HCT116 (cell line): ENCODE results near the gene GJD2. TPM values are rescaled to one million over a fixed set of nuclear protein-coding genes. Genes with fewer than 3 reads are reported as not detected.

Source experiments
- ATAC-seq: fragments of 200-7000 bp; cut with Tn5 transposase; 2 replicates; pipeline ENCODE4 v1.9.1; 2020; ENCODE audit warnings: mild to moderate bottlenecking, moderate library complexity
- Bru-seq: library from RNA; stranded (reverse); fragments of 400-500 nt; gene quantifications from one replicate; lab custom pipeline; 2021; lab: Mats Ljungman, UMichigan
- BruChase-seq, 2 experiments: library from RNA; stranded (reverse); fragments of 400-500 nt; gene quantifications; one replicate each; lab custom pipeline; 2021; lab: Mats Ljungman, UMichigan
- BruUV-seq: library from RNA; stranded (reverse); fragments of 400-500 nt; replicated peaks from 2 replicates; lab custom pipeline; 2021; lab: Mats Ljungman, UMichigan
- CTCF ChIA-PET: fragments of 300-600 bp; sonication (Branson Sonifier 250); formaldehyde crosslinking; loops from one replicate; lab custom pipeline; 2021; ENCODE audit warnings: antibody characterized with exemption; lab: Charles Lee
- POLR2A ChIA-PET: fragments of 300-600, 350-600 bp; sonication (Branson Sonifier 250); formaldehyde crosslinking; loops from one replicate; lab custom pipeline; 2021; ENCODE audit warnings: antibody characterized with exemption; lab: Charles Lee
- RAD21 ChIA-PET, 2 experiments: fragments of 300-600 bp; sonication (Branson Sonifier 250); formaldehyde crosslinking; loops; one replicate each; lab custom pipeline; 2023; ENCODE audit warnings: low total read pairs in 2 of 2; ENCODE audit not compliant: uncharacterized antibody in 2 of 2, unreplicated experiment in 2 of 2, low non-redundant PET in 1 of 2; lab: Charles Lee
- DNase-seq: peaks from one replicate; pipeline ENCODE4 v3.0.0-alpha.2; 2010; ENCODE audit warnings: low read depth, low spot score
- H2AFZ ChIP-seq: fragments of 200-600 bp; shearing (Covaris generic), sonication (generic); 2 replicates; pipeline ENCODE4 v1.6.1; 2017; ENCODE audit warnings: low read depth, mixed run types, mixed read lengths, antibody characterized with exemption, low read length; ENCODE audit not compliant: poor library complexity, severe bottlenecking
- H3K27ac ChIP-seq: 2 replicates; pipeline ENCODE4 v1.5.1; 2012; ENCODE audit warnings: low read depth, low read length
- H3K27me3 ChIP-seq: fragments of 200-600 bp; sonication (generic); 2 replicates; pipeline ENCODE4 v1.6.1; 2016; ENCODE audit warnings: mixed run types, low read length, mixed read lengths; ENCODE audit not compliant: insufficient read depth
- H3K36me3 ChIP-seq, 2 experiments: fragments of 200-500 bp in 1 of 2; fragments of 200-600 bp in 1 of 2; sonication (Bioruptor generic) in 1 of 2; sonication (generic) in 1 of 2; 2 replicates each; pipeline versions ENCODE4 v1.5.1 to v1.6.1; 2014 to 2016; ENCODE audit warnings: low read length in 2 of 2, inconsistent platforms in 1 of 2, mixed read lengths in 1 of 2, mixed run types in 1 of 2; ENCODE audit not compliant: insufficient read depth in 2 of 2, control insufficient read depth in 1 of 2
- H3K4me1 ChIP-seq, 2 experiments: fragments of 200-600 bp in 1 of 2; sonication (generic) in 1 of 2; 2 replicates each; pipeline versions ENCODE4 v1.5.1 to v1.6.1; 2012 to 2017; ENCODE audit warnings: low read length in 2 of 2, inconsistent platforms in 1 of 2, mild to moderate bottlenecking in 1 of 2, mixed read lengths in 1 of 2, mixed run types in 1 of 2, moderate library complexity in 1 of 2; ENCODE audit not compliant: insufficient read depth in 2 of 2, control insufficient read depth in 1 of 2
- H3K4me2 ChIP-seq: fragments of 200-600 bp; sonication (generic); 2 replicates; pipeline ENCODE4 v1.6.1; 2017; ENCODE audit warnings: mixed run types, low read length, mixed read lengths
- H3K4me3 ChIP-seq, 2 experiments: fragments of 200-600 bp in 1 of 2; sonication (generic) in 1 of 2; replicated peaks in 1 of 2; 2 replicates each; pipeline ENCODE4 v1.5.1; 2011 to 2016; ENCODE audit warnings: low read length in 2 of 2, control low read depth in 1 of 2, low read depth in 1 of 2, mild to moderate bottlenecking in 1 of 2, mixed read lengths in 1 of 2, mixed run types in 1 of 2
- H3K79me2 ChIP-seq: fragments of 200-600 bp; sonication (generic); 2 replicates; pipeline ENCODE4 v1.6.1; 2017; ENCODE audit warnings: mild to moderate bottlenecking, mixed run types, low read length, moderate library complexity, mixed read lengths; ENCODE audit not compliant: insufficient read depth
- H3K9ac ChIP-seq: fragments of 200-600 bp; sonication (generic); 2 replicates; pipeline ENCODE4 v1.6.1; 2016; ENCODE audit warnings: low read length, mixed read lengths
- H3K9me2 ChIP-seq: fragments of 200-600 bp; sonication (generic), shearing (Covaris generic); 2 replicates; pipeline ENCODE4 v1.6.1; 2017; ENCODE audit warnings: mixed run types, mild to moderate bottlenecking, moderate library complexity; ENCODE audit not compliant: insufficient read depth
- H3K9me3 ChIP-seq, 2 experiments: fragments of 200-500 bp in 1 of 2; fragments of 200-600 bp in 1 of 2; sonication (Bioruptor generic) in 1 of 2; sonication (generic) in 1 of 2; 2 replicates each; pipeline ENCODE4 v1.6.1; 2014 to 2017; ENCODE audit warnings: low read length in 2 of 2, mixed read lengths in 2 of 2, inconsistent platforms in 1 of 2, low read depth in 1 of 2, mild to moderate bottlenecking in 1 of 2, mixed run types in 1 of 2, moderate library complexity in 1 of 2; ENCODE audit not compliant: control insufficient read depth in 1 of 2, insufficient read depth in 1 of 2
- H4K20me1 ChIP-seq: fragments of 200-600 bp; sonication (generic), shearing (Covaris generic); 2 replicates; pipeline ENCODE4 v1.6.1; 2017; ENCODE audit warnings: mixed run types, mild to moderate bottlenecking, moderate library complexity; ENCODE audit not compliant: insufficient read depth
- CEBPB ChIP-seq: IDR thresholded peaks from 2 replicates; pipeline ENCODE4 v1.6.1; 2012; ENCODE audit warnings: low read depth
- CTCF ChIP-seq, 3 experiments: fragments of 200-600 bp in 1 of 3; sonication (generic) in 1 of 3; IDR thresholded peaks in 2 of 3; conservative IDR thresholded peaks in 1 of 3; 2 replicates each; pipeline ENCODE4 v1.5.1; 2012 to 2017; ENCODE audit warnings: low read depth in 2 of 3, low read length in 2 of 3, antibody characterized with exemption in 1 of 3, borderline replicate concordance in 1 of 3, control low read depth in 1 of 3, mild to moderate bottlenecking in 1 of 3, mixed read lengths in 1 of 3, mixed run types in 1 of 3, moderate library complexity in 1 of 3; ENCODE audit not compliant: insufficient read depth in 1 of 3
- EGR1 ChIP-seq: IDR thresholded peaks from 2 replicates; pipeline ENCODE4 v1.6.1; 2012; ENCODE audit warnings: low read depth
- EZH2 ChIP-seq: fragments of 200-600 bp; sonication (generic); IDR thresholded peaks from 2 replicates; pipeline ENCODE4 v1.6.1; 2017; ENCODE audit warnings: antibody characterized with exemption, mixed run types
- EZH2phosphoT487 ChIP-seq: fragments of 200-600 bp; IDR thresholded peaks from 2 replicates; pipeline ENCODE4 v1.6.1; 2018; ENCODE audit warnings: antibody characterized with exemption, borderline replicate concordance
- FOSL1 ChIP-seq: IDR thresholded peaks from 2 replicates; pipeline ENCODE4 v1.6.1; 2012; ENCODE audit warnings: low read depth
- POLR2A ChIP-seq: IDR thresholded peaks from 2 replicates; pipeline ENCODE4 v1.7.0; 2011; ENCODE audit warnings: borderline replicate concordance; ENCODE audit not compliant: insufficient read depth, insufficient read length; ENCODE audit errors: extremely low read depth
- POLR2AphosphoS5 ChIP-seq: IDR thresholded peaks from 2 replicates; pipeline ENCODE4 v1.6.1; 2011; ENCODE audit warnings: mild to moderate bottlenecking, low read depth, low read length, moderate library complexity
- SIN3A ChIP-seq: IDR thresholded peaks from 2 replicates; pipeline ENCODE4 v1.6.1; 2012; ENCODE audit warnings: low read depth
- SP1 ChIP-seq: IDR thresholded peaks from 2 replicates; pipeline ENCODE4 v1.6.1; 2012; ENCODE audit warnings: low read depth
- SRF ChIP-seq: IDR thresholded peaks from 2 replicates; pipeline ENCODE4 v1.6.1; 2012; ENCODE audit warnings: low read depth
- ZFX ChIP-seq: fragments of 450-650 bp; IDR thresholded peaks from 2 replicates; pipeline ENCODE4 v1.6.1; 2017
- ZNF274 ChIP-seq: fragments of 200-500 bp; sonication (Bioruptor generic); IDR thresholded peaks from 2 replicates; pipeline ENCODE4 v1.6.1; 2014; ENCODE audit warnings: mild to moderate bottlenecking, low read depth, low read length, inconsistent platforms
- intact Hi-C: fragments of 100-400 bp; cut with micrococcal nuclease; formaldehyde crosslinking; loops from 2 replicates; pipeline ENCODE4 v1.10.0; 2022
- long read RNA-seq: library from polyadenylated mRNA; unstranded; transcript quantifications from one replicate; pipeline ENCODE4 v2.0.0, GENCODE V29; 2021; ENCODE audit not compliant: unreplicated experiment
- polyA plus RNA-seq: library from polyadenylated mRNA; unstranded; fragments of >200 nt; gene quantifications from 2 replicates; pipeline ENCODE4 v1.2.1, GENCODE V29; 2012; ENCODE audit warnings: missing spikeins
- total RNA-seq: library from RNA; stranded (reverse); gene quantifications from one replicate; pipeline ENCODE4 v1.2.1, GENCODE V29; 2021; ENCODE audit not compliant: unreplicated experiment
- TF ChIP-seq, protein P1 (sequence below): IDR thresholded peaks from 2 replicates; pipeline ENCODE4 v1.6.1; 2012
- TF ChIP-seq, protein P2 (sequence below): IDR thresholded peaks from 2 replicates; pipeline ENCODE4 v1.6.1; 2011; ENCODE audit warnings: mild to moderate bottlenecking, low read length, moderate library complexity; ENCODE audit not compliant: insufficient replicate concordance; ENCODE audit errors: extremely low read depth

The GJD2 gene
- total RNA-seq = not detected
- not detected in 2 replicates for polyA plus RNA-seq
- Bru-seq, nascent RNA = not detected
- not detected for BruChase-seq, experiment 1, labeled RNA remaining after a 6-hour chase
- not detected for BruChase-seq, experiment 2, labeled RNA remaining after a 2-hour chase
- long read RNA-seq = 0 reads

DNA sequence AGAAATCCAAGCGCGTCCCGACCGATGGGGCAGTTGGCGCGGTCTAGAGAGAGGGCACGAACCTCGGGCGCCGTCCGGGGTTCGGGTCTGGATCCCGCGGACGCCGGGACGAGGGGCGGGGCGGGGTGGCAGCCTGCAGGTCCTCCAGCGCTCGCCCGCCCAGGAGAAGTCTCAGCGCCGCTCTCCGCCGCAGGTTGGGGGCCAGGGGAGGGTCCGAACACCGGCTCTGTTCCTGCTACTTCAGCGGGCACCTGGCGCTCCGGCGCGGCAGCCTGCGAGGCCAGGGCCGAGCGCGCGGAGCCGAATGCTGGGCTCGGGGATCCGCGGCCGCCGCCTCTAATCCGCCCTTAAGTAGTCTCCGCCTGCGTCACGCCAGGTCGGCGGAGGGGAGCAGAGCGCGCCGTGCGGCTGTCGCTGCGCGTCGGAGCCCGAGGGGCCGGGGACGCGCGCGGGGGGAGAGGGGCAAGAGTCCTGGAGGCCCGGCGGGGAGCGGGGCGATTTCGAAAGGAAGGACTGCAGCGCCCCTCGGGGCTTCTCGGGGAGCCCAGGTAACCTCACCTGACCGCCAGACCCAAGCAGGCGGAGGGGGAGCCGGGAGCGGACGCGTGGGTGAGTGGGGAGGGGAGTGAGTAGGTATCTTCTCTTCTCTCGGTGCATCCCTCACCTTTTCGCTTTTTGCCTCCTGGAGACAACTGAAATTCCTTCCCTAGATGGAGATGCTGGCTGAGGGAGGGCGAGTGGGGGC is at the start of gene GJD2:
Gene GJD2, minus strand, starts transcription at position 325 of the 745 bp plus-strand sequence. CDS start 510 bp downstream, outside the sequence.
- Histone ChIP-seq H4K20me1 (no peaks in the 10 kb centered on the region), H3K4me3 (no peak within 1 kb of the TSS), H3K4me1 (no peaks in the 10 kb centered on the region), H3K79me2 (no peaks in the 10 kb centered on the region), H3K9me3 (no peaks in the 10 kb centered on the region), H2AFZ (no peak within 1 kb of the TSS), H3K27ac (no peak within 1 kb of the TSS), H3K36me3 (no peaks in the 10 kb centered on the region), H3K4me2 (no peak within 1 kb of the TSS)
- intact Hi-C loops = no loop called here
- RAD21 ChIA-PET = no interaction called here
- TF ChIP-seq POLR2AphosphoS5 = no peak
- no peak for TF ChIP-seq SP1
- no peak for TF ChIP-seq SIN3A
- TF ChIP-seq ZFX = no peak
- TF ChIP-seq, all 23 proteins: peak for 0
- DNase-seq = no peak
- Histone ChIP-seq H3K9ac (no peak within 1 kb of the TSS), H3K27me3 (peaks cover 54% of the 10 kb centered on the region), H3K9me2 (no peaks in the 10 kb centered on the region)
- ChIA-PET CTCF (no interaction called here), POLR2A (no interaction called here)
- no TSS peak for BruUV-seq
- no peak for ATAC-seq

- H3K36me3 ChIP-seq = no peaks in the 10 kb centered on the region
- H3K4me3 ChIP-seq = no peak overlapping the region
- H3K79me2 ChIP-seq = no peaks in the 10 kb centered on the region
- no peaks in the 10 kb centered on the region for H3K4me1 ChIP-seq
- DNase-seq (no peak), ATAC-seq (no peak)
- H3K27me3 ChIP-seq = no peaks in the 10 kb centered on the region; the same call in none of the 2 replicates
- H3K27ac ChIP-seq = no peak overlapping the region
- CTCF ChIA-PET = no interaction called here
- H3K9me3 ChIP-seq = no peaks in the 10 kb centered on the region
- H4K20me1 ChIP-seq = no peaks in the 10 kb centered on the region
- H2AFZ ChIP-seq = no peak overlapping the region
- no peak overlapping the region for H3K9ac ChIP-seq
- RAD21 ChIA-PET = no interaction called here
- no peaks in the 10 kb centered on the region for H3K9me2 ChIP-seq
- POLR2A ChIA-PET = no interaction called here
- intact Hi-C loops = no loop called here
- no peak overlapping the region for H3K4me2 ChIP-seq
- BruUV-seq = no TSS peak
- no peak for TF ChIP-seq EGR1
- no peak for TF ChIP-seq SP1
- TF ChIP-seq SRF = no peak
- TF ChIP-seq CTCF (IDR thresholded peaks at IDR 0.05 in 2 of 3, conservative IDR thresholded peaks at IDR 0.05 in 1 of 3; ENCODE audit: borderline replicate concordance in 1 of 3, insufficient read depth in 1 of 3, low read depth in 2 of 3, low read length in 2 of 3) = no peak
- TF ChIP-seq, protein P1, sequence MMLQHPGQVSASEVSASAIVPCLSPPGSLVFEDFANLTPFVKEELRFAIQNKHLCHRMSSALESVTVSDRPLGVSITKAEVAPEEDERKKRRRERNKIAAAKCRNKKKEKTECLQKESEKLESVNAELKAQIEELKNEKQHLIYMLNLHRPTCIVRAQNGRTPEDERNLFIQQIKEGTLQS = no peak
- no peak for TF ChIP-seq ZFX
- TF ChIP-seq CEBPB = no peak
- no peak for TF ChIP-seq POLR2A
- TF ChIP-seq FOSL1 = no peak
- no peak for TF ChIP-seq EZH2
- TF ChIP-seq SIN3A = no peak
- TF ChIP-seq ZNF274 = no peak
- TF ChIP-seq POLR2AphosphoS5 = no peak
- TF ChIP-seq EZH2phosphoT487 = no peak
- TF ChIP-seq, protein P2, sequence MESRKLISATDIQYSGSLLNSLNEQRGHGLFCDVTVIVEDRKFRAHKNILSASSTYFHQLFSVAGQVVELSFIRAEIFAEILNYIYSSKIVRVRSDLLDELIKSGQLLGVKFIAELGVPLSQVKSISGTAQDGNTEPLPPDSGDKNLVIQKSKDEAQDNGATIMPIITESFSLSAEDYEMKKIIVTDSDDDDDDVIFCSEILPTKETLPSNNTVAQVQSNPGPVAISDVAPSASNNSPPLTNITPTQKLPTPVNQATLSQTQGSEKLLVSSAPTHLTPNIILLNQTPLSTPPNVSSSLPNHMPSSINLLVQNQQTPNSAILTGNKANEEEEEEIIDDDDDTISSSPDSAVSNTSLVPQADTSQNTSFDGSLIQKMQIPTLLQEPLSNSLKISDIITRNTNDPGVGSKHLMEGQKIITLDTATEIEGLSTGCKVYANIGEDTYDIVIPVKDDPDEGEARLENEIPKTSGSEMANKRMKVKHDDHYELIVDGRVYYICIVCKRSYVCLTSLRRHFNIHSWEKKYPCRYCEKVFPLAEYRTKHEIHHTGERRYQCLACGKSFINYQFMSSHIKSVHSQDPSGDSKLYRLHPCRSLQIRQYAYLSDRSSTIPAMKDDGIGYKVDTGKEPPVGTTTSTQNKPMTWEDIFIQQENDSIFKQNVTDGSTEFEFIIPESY = no peak
Measured at GRCh38 chr15:34804113-34804512, 49.3 kb upstream of the GJD2 start.
